Measurements from ENCODE around the gene PIEZO1. TPM values are rescaled to one million over a fixed set of nuclear protein-coding genes. Genes with fewer than 3 reads are reported as not detected.
A peak's percentile ranks its signal among the peaks of the same experiment; 100 is the strongest.

PIEZO1 gene
- total RNA-seq, 1 donor from 2014 or later = 160 TPM

GRCh38 chr16:88784074-88784855 is 755 bp downstream of the PIEZO1 start:
- DNase-seq (ENCODE audit: low spot score in 2 of 2, unreplicated experiment in 2 of 2) = peak; percentile 70 to 85
- H3K27ac Mint-ChIP-seq = peak overlapping the region; percentile 97
- peaks cover 33% of the 10 kb centered on the region for H3K4me1 Mint-ChIP-seq
- no peaks in the 10 kb centered on the region for H3K36me3 Mint-ChIP-seq
- peaks cover 3% of the 10 kb centered on the region for H3K27me3 Mint-ChIP-seq (ENCODE audit: low read depth)
- H3K9me3 Mint-ChIP-seq = no peaks in the 10 kb centered on the region
- TF ChIP-seq, protein P1, sequence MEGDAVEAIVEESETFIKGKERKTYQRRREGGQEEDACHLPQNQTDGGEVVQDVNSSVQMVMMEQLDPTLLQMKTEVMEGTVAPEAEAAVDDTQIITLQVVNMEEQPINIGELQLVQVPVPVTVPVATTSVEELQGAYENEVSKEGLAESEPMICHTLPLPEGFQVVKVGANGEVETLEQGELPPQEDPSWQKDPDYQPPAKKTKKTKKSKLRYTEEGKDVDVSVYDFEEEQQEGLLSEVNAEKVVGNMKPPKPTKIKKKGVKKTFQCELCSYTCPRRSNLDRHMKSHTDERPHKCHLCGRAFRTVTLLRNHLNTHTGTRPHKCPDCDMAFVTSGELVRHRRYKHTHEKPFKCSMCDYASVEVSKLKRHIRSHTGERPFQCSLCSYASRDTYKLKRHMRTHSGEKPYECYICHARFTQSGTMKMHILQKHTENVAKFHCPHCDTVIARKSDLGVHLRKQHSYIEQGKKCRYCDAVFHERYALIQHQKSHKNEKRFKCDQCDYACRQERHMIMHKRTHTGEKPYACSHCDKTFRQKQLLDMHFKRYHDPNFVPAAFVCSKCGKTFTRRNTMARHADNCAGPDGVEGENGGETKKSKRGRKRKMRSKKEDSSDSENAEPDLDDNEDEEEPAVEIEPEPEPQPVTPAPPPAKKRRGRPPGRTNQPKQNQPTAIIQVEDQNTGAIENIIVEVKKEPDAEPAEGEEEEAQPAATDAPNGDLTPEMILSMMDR (IDR thresholded peaks at IDR 0.05; ENCODE audit: unreplicated experiment) = peak; percentile 66
- peak overlapping the region; percentile 74 for H3K4me3 Mint-ChIP-seq

GRCh38 chr16:88783391-88784073 is 1.5 kb downstream of the PIEZO1 start:
- peak overlapping the region; percentile 89 for H3K27ac Mint-ChIP-seq

DNA sequence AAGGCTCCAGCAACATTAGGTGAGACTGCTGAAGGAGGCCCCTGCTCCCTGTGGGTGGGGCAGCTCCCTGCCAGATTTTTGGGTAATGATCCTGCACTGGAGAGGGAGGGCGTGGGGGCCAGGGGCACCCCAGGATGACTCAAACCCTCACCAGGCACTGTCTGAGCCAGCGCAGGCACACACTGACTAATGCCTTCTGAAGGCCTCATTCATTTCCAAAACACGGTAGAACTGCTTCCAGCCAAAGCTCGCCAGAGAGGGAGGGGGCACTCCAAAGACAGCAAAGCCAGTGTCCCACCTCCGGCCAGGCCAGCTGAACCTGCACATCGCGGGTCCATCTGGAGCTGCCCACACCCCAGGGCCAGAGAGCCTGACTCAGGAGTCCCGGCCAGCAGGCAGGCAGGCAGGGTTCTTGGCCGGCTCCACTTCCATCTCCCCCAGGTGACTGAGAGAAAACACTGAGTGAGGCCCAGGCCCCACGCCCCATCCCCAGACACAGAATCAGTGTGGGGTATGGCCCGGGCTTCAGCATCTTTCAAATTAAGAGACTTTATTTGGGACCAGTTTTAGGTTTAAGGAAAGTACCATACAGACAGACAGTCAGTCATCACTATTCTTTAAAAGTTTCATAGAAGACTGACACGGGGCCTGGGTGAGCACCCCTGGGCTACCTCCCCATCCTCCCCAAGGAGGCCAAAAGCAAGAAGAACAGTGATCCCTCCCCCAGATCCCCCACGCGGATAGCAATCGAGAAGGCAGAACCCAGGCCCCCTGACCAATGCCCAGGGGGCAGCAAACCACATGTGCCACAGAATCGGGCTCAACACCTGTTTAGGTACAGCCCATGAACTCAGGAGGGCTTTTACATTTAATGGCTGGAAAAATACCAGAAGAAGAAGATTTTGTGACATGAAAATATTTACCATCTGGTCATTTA is 2.3 kb downstream of the PIEZO1 start:
- peak overlapping the region; percentile 47 for H3K4me3 Mint-ChIP-seq
- H3K9me3 Mint-ChIP-seq = no peaks in the 10 kb centered on the region
- peaks cover 39% of the 10 kb centered on the region for H3K4me1 Mint-ChIP-seq
- no peaks in the 10 kb centered on the region for H3K27me3 Mint-ChIP-seq (ENCODE audit: low read depth)
- TF ChIP-seq, protein P1 (IDR thresholded peaks at IDR 0.05; ENCODE audit: unreplicated experiment) = no peak
- H3K27ac Mint-ChIP-seq = peak overlapping the region; percentile 89
- H3K36me3 Mint-ChIP-seq = no peaks in the 10 kb centered on the region
- DNase-seq (ENCODE audit: low spot score in 2 of 2, unreplicated experiment in 2 of 2) = no peak

More at GRCh38 chr16:88783391-88784073, 1.5 kb downstream of the PIEZO1 start:
- peaks cover 3% of the 10 kb centered on the region for H3K27me3 Mint-ChIP-seq (ENCODE audit: low read depth)
- H3K36me3 Mint-ChIP-seq = no peaks in the 10 kb centered on the region
- H3K4me3 Mint-ChIP-seq = peak overlapping the region; percentile 47
- H3K4me1 Mint-ChIP-seq = peaks cover 34% of the 10 kb centered on the region
- no peaks in the 10 kb centered on the region for H3K9me3 Mint-ChIP-seq
- DNase-seq (ENCODE audit: low spot score in 2 of 2, unreplicated experiment in 2 of 2) = no peak
- TF ChIP-seq, protein P1 (IDR thresholded peaks at IDR 0.05; ENCODE audit: unreplicated experiment) = no peak

DNA sequence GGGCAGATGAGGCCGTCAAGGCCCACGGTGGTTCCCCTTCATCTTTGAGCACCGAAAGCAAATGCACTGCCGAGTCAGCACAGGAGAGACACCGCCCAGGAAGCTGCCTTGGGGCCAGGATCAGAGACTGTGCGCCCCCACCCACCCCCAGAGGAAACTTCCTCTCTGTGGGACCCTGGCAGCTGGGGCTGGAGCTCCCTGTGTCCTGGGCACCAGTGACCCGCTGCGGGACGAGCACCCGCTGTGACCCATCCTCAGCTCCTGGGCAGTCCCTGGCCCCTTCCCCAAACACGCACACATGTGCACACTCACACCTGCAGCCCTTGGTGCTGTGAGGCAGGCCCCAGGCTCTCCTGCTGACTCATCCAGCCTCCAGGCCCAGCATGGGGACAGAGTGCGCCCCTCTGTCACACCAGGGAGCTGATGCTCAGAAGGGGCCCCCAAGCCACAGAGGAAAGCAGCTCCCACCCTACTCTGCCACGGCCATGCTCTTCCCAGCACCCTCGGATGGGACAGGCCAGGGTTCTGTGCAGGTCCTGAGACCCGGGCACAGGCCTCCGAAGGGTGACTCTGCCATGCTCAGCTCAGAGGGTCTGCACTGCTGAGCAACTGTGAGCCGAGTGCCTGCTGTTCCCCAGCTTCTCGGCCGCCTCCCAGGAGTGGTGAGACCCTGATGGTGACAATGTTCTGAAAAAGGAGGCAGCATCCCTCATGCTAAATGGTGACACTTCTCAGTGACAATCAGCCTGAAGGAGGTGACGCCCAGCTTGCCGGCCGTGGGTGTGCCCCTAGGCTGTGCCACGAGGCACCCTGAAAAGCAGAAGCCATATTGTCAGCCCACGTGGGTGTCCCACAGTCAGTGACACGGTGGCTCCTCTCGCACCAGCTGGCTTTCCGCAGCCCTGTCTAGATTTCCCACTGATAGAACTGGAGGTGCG is 3.6 kb downstream of the PIEZO1 start:
- H3K4me3 Mint-ChIP-seq = no peak overlapping the region
- H3K27me3 Mint-ChIP-seq (ENCODE audit: low read depth) = no peaks in the 10 kb centered on the region
- no peak for DNase-seq (ENCODE audit: low spot score in 2 of 2, unreplicated experiment in 2 of 2)
- no peaks in the 10 kb centered on the region for H3K9me3 Mint-ChIP-seq
- no peak overlapping the region for H3K27ac Mint-ChIP-seq
- no peaks in the 10 kb centered on the region for H3K36me3 Mint-ChIP-seq
- peaks cover 39% of the 10 kb centered on the region for H3K4me1 Mint-ChIP-seq
- TF ChIP-seq, protein P1 (IDR thresholded peaks at IDR 0.05; ENCODE audit: unreplicated experiment) = no peak
